OCI-LY7 (cell line): ENCODE results near the gene EFCAB7. TPM values are rescaled to one million over a fixed set of nuclear protein-coding genes. Genes with fewer than 3 reads are reported as not detected.

ENCODE experiments used
- Bru-seq: library from RNA; stranded (reverse); fragments of 400-500 nt; gene quantifications from one replicate; lab custom pipeline; 2021; lab: Mats Ljungman, UMichigan
- BruChase-seq, 2 experiments: library from RNA; stranded (reverse); fragments of 400-500 nt; gene quantifications; one replicate each; lab custom pipeline; 2021; lab: Mats Ljungman, UMichigan
- BruUV-seq: library from RNA; stranded (reverse); fragments of 400-500 nt; replicated peaks from 2 replicates; lab custom pipeline; 2021; lab: Mats Ljungman, UMichigan
- CTCF ChIA-PET: fragments of 300-600 bp; sonication (Branson Sonifier 250); formaldehyde crosslinking; loops from one replicate; lab custom pipeline; 2022; ENCODE audit warnings: antibody characterized with exemption; ENCODE audit not compliant: unreplicated experiment; lab: Charles Lee
- POLR2A ChIA-PET: fragments of 300-600 bp; sonication (Branson Sonifier 250); formaldehyde crosslinking; loops from one replicate; lab custom pipeline; 2022; ENCODE audit warnings: antibody characterized with exemption; lab: Charles Lee
- DNase-seq: peaks from one replicate; pipeline ENCODE4 v3.0.0-alpha.2; 2015; ENCODE audit warnings: low spot score
- H2AFZ ChIP-seq: fragments of 200-600 bp; sonication (generic), shearing (Covaris generic); 2 replicates; pipeline ENCODE4 v1.6.1; 2014; ENCODE audit warnings: mild to moderate bottlenecking, antibody characterized with exemption, low read length, moderate library complexity
- H3K27ac ChIP-seq: fragments of 200-600 bp; sonication (generic); 2 replicates; pipeline ENCODE4 v1.5.1; 2014; ENCODE audit warnings: mixed run types, low read depth, mild to moderate bottlenecking, moderate library complexity, low read length, inconsistent platforms; ENCODE audit not compliant: poor library complexity, severe bottlenecking
- H3K36me3 ChIP-seq: fragments of 200-600 bp; sonication (generic); 2 replicates; pipeline ENCODE4 v1.6.1; 2014; ENCODE audit warnings: mild to moderate bottlenecking, antibody characterized with exemption, low read length, moderate library complexity, mixed read lengths; ENCODE audit not compliant: insufficient read depth
- H3K4me1 ChIP-seq: fragments of 200-600 bp; sonication (generic); 2 replicates; pipeline ENCODE4 v1.5.1; 2014; ENCODE audit warnings: mild to moderate bottlenecking, low read length; ENCODE audit not compliant: insufficient read depth, poor library complexity, severe bottlenecking
- H3K4me2 ChIP-seq: fragments of 200-600 bp; sonication (generic); 2 replicates; pipeline ENCODE4 v1.6.1; 2014; ENCODE audit warnings: mild to moderate bottlenecking, low read length
- H3K4me3 ChIP-seq: fragments of 200-600 bp; sonication (generic); 2 replicates; pipeline ENCODE4 v1.5.1; 2014; ENCODE audit warnings: mild to moderate bottlenecking, low read depth, low read length; ENCODE audit not compliant: poor library complexity, severe bottlenecking
- H3K79me2 ChIP-seq: fragments of 200-600 bp; sonication (generic); 2 replicates; pipeline ENCODE4 v1.6.1; 2016; ENCODE audit warnings: low read depth, mild to moderate bottlenecking, low read length, moderate library complexity, mixed read lengths; ENCODE audit not compliant: insufficient read depth
- H3K9me2 ChIP-seq: fragments of 200-600 bp; sonication (generic); 2 replicates; pipeline ENCODE4 v1.6.1; 2016; ENCODE audit warnings: mild to moderate bottlenecking, low read length, mixed read lengths; ENCODE audit not compliant: insufficient read depth
- H3K9me3 ChIP-seq: fragments of 200-600 bp; sonication (generic); 2 replicates; pipeline ENCODE4 v1.6.1; 2014; ENCODE audit warnings: mild to moderate bottlenecking, mixed run types, low read length, mixed read lengths
- H4K20me1 ChIP-seq: fragments of 200-600 bp; sonication (generic); 2 replicates; pipeline ENCODE4 v1.6.1; 2014; ENCODE audit warnings: mild to moderate bottlenecking, antibody characterized with exemption, low read length, moderate library complexity, mixed read lengths; ENCODE audit not compliant: insufficient read depth
- CTCF ChIP-seq: fragments of 200-600 bp; sonication (generic); conservative IDR thresholded peaks from 2 replicates; pipeline ENCODE4 v1.5.1; 2014; ENCODE audit warnings: mild to moderate bottlenecking, antibody characterized with exemption, low read length, moderate library complexity, mixed read lengths
- EZH2phosphoT487 ChIP-seq: fragments of 200-600 bp; sonication (generic); IDR thresholded peaks from 2 replicates; pipeline ENCODE4 v1.6.1; 2018; ENCODE audit warnings: low read depth, borderline replicate concordance, mild to moderate bottlenecking, mixed run types, antibody characterized with exemption, low read length, moderate library complexity, mixed read lengths
- intact Hi-C: fragments of 100-400 bp; cut with micrococcal nuclease; formaldehyde crosslinking; loops from one replicate; pipeline ENCODE4 v1.10.0; 2022; ENCODE audit not compliant: unreplicated experiment
- long read RNA-seq: library from polyadenylated mRNA; stranded (forward); transcript quantifications from one replicate; pipeline ENCODE4 v2.0.0, GENCODE V29; 2022
- total RNA-seq, 2 experiments: library from RNA; depleted of rRNA in 1 of 2; stranded (reverse); fragments of >200 nt in 1 of 2; shearing (Covaris generic) in 1 of 2; gene quantifications; 2 replicates each; pipeline ENCODE4 v1.2.3, GENCODE V29; 2014 to 2022

The EFCAB7 gene
- total RNA-seq (2014; rRNA removed; shearing (Covaris generic)) (7.1 and 10.5 TPM in 2 replicates), total RNA-seq (2022) (10.4 and 11.8 TPM in 2 replicates), Bru-seq, nascent RNA (percentile 65 among the genes with signal in this experiment), BruChase-seq, experiment 1, labeled RNA remaining after a 6-hour chase (percentile 54 among the genes with signal in this experiment), BruChase-seq, experiment 2, labeled RNA remaining after a 2-hour chase (percentile 61 among the genes with signal in this experiment)
- long read RNA-seq, transcript EFCAB7-201 (14 exons, 2,313 nt): major isoform, 12 of 29 reads
- long read RNA-seq, partial matches to known transcripts: 5 of 29 reads
- long read RNA-seq, other reads (novel, unspliced or antisense): 12 of 29 reads

- no TSS peak for BruUV-seq
- CTCF ChIA-PET: interaction anchor here (1.0 kb wide), 1 partner anchor 15 kb away, joined by 3 read pairs; no protein-coding TSS in a partner anchor
Measured at GRCh38 chr1:63522891-63523728, at the start of gene EFCAB7, which contains the start of gene ITGB3BP. Gene EFCAB7, plus strand, starts transcription at chr1:63523525. Its CDS starts 2,048 bp downstream, at chr1:63525573. Gene ITGB3BP, minus strand, starts transcription at chr1:63523225. Its CDS starts 92 bp downstream, at chr1:63523133.

GRCh38 chr1:63475761-63476160, 47.6 kb upstream of the EFCAB7 start:
- TF ChIP-seq CTCF: no peak
- TF ChIP-seq EZH2phosphoT487: no peak
- Histone ChIP-seq H3K27ac (no peak overlapping the region), H4K20me1 (no peaks in the 10 kb centered on the region), H3K4me3 (no peak overlapping the region), H3K79me2 (no peaks in the 10 kb centered on the region), H3K4me2 (no peak overlapping the region), H3K36me3 (peaks cover 62% of the 10 kb centered on the region), H3K9me3 (no peaks in the 10 kb centered on the region), H3K9me2 (no peaks in the 10 kb centered on the region), H2AFZ (no peak overlapping the region), H3K4me1 (no peaks in the 10 kb centered on the region)
- intact Hi-C loops: no loop called here
- ChIA-PET POLR2A (interaction anchor here (0.7 to 1.7 kb wide), 6 partner anchors 9 to 69 kb away, joined by 3 to 8 read pairs (median 3); no protein-coding TSS in a partner anchor), CTCF (no interaction called here)
- DNase-seq: no peak
- BruUV-seq: no TSS peak

More at GRCh38 chr1:63522891-63523728, at the start of gene EFCAB7, which contains the start of gene ITGB3BP:
- TF ChIP-seq EZH2phosphoT487 (no peak), CTCF (no peak)
- Histone ChIP-seq H3K4me1 (peaks cover 31% of the 10 kb centered on the region), H3K36me3 (peaks cover 15% of the 10 kb centered on the region; the same call in 1 of the 2 replicates), H3K9me2 (no peaks in the 10 kb centered on the region), H3K4me2 (peak within 1 kb of the TSS; percentile 90), H2AFZ (peak within 1 kb of the TSS; percentile 91), H4K20me1 (0 out of 2 replicates have a peak, but pooled peaks cover 11% of the 10 kb centered on the region), H3K27ac (peak within 1 kb of the TSS; percentile 82), H3K4me3 (peak within 1 kb of the TSS; percentile 95), H3K79me2 (peaks cover 73% of the 10 kb centered on the region), H3K9me3 (no peaks in the 10 kb centered on the region)
- DNase-seq: peak; percentile 96
- intact Hi-C loops: loop anchor here (1.0 to 10.0 kb wide), 5 partner anchors 70 to 1798 kb away; partner anchors contain the start of genes PGM1, TM2D1 and USP1
- POLR2A ChIA-PET: interaction anchor here (0.6 to 1.2 kb wide), 5 partner anchors 11 to 413 kb away, joined by 3 to 4 read pairs (median 4); no protein-coding TSS in a partner anchor
